ENCODE data around the gene SHB. TPM values are rescaled to one million over a fixed set of nuclear protein-coding genes. Genes with fewer than 3 reads are reported as not detected.

SHB gene
- total RNA-seq, 4 donors from 2014 or later: 9.7 to 17.5 (median 14.2) TPM

GRCh38 chr9:38015266-38015665, 53.8 kb downstream of the SHB start:
- no peak for ATAC-seq
- Histone ChIP-seq H3K4me3 (no peak overlapping the region), H3K36me3 (peaks cover 0 to 27% of the 10 kb centered on the region in 2 donors), H3K9me3 (no peaks in the 10 kb centered on the region), H3K27me3 (no peaks in the 10 kb centered on the region), H3K27ac (no peak overlapping the region), H3K4me1 (peaks cover 5 to 46% (median 43%) of the 10 kb centered on the region in 3 donors)
- TF ChIP-seq EP300 (IDR thresholded peaks at IDR 0.05) (no peak), POLR2A (IDR thresholded peaks at IDR 0.05) (no peak), POLR2AphosphoS5 (IDR thresholded peaks at IDR 0.05) (no peak)
- TF ChIP-seq, protein P1, sequence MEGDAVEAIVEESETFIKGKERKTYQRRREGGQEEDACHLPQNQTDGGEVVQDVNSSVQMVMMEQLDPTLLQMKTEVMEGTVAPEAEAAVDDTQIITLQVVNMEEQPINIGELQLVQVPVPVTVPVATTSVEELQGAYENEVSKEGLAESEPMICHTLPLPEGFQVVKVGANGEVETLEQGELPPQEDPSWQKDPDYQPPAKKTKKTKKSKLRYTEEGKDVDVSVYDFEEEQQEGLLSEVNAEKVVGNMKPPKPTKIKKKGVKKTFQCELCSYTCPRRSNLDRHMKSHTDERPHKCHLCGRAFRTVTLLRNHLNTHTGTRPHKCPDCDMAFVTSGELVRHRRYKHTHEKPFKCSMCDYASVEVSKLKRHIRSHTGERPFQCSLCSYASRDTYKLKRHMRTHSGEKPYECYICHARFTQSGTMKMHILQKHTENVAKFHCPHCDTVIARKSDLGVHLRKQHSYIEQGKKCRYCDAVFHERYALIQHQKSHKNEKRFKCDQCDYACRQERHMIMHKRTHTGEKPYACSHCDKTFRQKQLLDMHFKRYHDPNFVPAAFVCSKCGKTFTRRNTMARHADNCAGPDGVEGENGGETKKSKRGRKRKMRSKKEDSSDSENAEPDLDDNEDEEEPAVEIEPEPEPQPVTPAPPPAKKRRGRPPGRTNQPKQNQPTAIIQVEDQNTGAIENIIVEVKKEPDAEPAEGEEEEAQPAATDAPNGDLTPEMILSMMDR (IDR thresholded peaks at IDR 0.05): no peak
- WGBS, 2 donors (ENCODE audit: low coverage in 1 of 2): 47% methylated on average over 3 to 4 of the region's 4 CpGs

- no peak for ATAC-seq
- WGBS, 2 donors (ENCODE audit: low coverage in 1 of 2): 75 to 96% methylated on average over 2 to 8 of the region's 9 CpGs
- no peaks in the 10 kb centered on the region for H3K27me3 ChIP-seq
- TF ChIP-seq POLR2A (IDR thresholded peaks at IDR 0.05) (no peak), EP300 (IDR thresholded peaks at IDR 0.05) (no peak), POLR2AphosphoS5 (IDR thresholded peaks at IDR 0.05) (no peak)
- TF ChIP-seq, protein P1 (IDR thresholded peaks at IDR 0.05): no peak
- no peak overlapping the region for H3K4me3 ChIP-seq
- no peak overlapping the region for H3K27ac ChIP-seq
- no peaks in the 10 kb centered on the region for H3K9me3 ChIP-seq
- peaks cover 0 to 41% (median 25%) of the 10 kb centered on the region in 3 donors for H3K4me1 ChIP-seq
- peaks cover 0 to 27% of the 10 kb centered on the region in 2 donors for H3K36me3 ChIP-seq
Measured at GRCh38 chr9:38012767-38013450, 56.1 kb downstream of the SHB start.

- ATAC-seq: no peak
- H3K4me3 ChIP-seq: no peak overlapping the region
- WGBS, 2 donors (ENCODE audit: low coverage in 1 of 2): 55 to 78% methylated on average over 1 to 2 of the region's 5 CpGs
- no peaks in the 10 kb centered on the region for H3K9me3 ChIP-seq
- no peak for TF ChIP-seq POLR2A (IDR thresholded peaks at IDR 0.05)
- no peak for TF ChIP-seq POLR2AphosphoS5 (IDR thresholded peaks at IDR 0.05)
- TF ChIP-seq EP300 (IDR thresholded peaks at IDR 0.05): no peak
- TF ChIP-seq, protein P1 (IDR thresholded peaks at IDR 0.05): no peak
- H3K36me3 ChIP-seq: peaks cover 0 to 27% of the 10 kb centered on the region in 2 donors
- peaks cover 0 to 41% (median 18%) of the 10 kb centered on the region in 3 donors for H3K4me1 ChIP-seq
- H3K27ac ChIP-seq: no peak overlapping the region
- H3K27me3 ChIP-seq: no peaks in the 10 kb centered on the region
Measured at GRCh38 chr9:38011991-38012390, 57.0 kb downstream of the SHB start.

- Histone ChIP-seq H3K36me3 (peaks cover 0 to 27% of the 10 kb centered on the region in 2 donors), H3K4me3 (no peak overlapping the region), H3K27me3 (no peaks in the 10 kb centered on the region), H3K4me1 (peaks cover 0 to 41% (median 9%) of the 10 kb centered on the region in 3 donors), H3K9me3 (no peaks in the 10 kb centered on the region), H3K27ac (no peak overlapping the region)
- TF ChIP-seq POLR2AphosphoS5 (IDR thresholded peaks at IDR 0.05) (no peak), POLR2A (IDR thresholded peaks at IDR 0.05) (no peak), EP300 (IDR thresholded peaks at IDR 0.05) (no peak)
- TF ChIP-seq, protein P1 (IDR thresholded peaks at IDR 0.05): no peak
- WGBS, 2 donors (ENCODE audit: low coverage in 1 of 2): 83% methylated on average over 3 of the region's 7 CpGs; no CpG with 5 or more reads in 1 of the 2 donors
- ATAC-seq: no peak
Measured at GRCh38 chr9:38010918-38011704, 57.9 kb downstream of the SHB start.
